Activated CD4-positive, alpha-beta memory T cell treated with anti-CD3 and anti-CD28 coated beads for 36 hours (primary cell): ENCODE data around the gene ABCA12. TPM values are rescaled to one million over a fixed set of nuclear protein-coding genes. Genes with fewer than 3 reads are reported as not detected.

ENCODE experiments used
- CTCF ChIA-PET: fragments of 350-600 bp; sonication (Branson Sonifier 250); formaldehyde crosslinking; loops from one replicate; lab custom pipeline; 2021; ENCODE audit warnings: antibody characterized with exemption, inconsistent platforms; lab: Charles Lee
- POLR2A ChIA-PET: fragments of 350-600 bp; sonication (Branson Sonifier 250); formaldehyde crosslinking; loops from one replicate; lab custom pipeline; 2021; ENCODE audit warnings: antibody characterized with exemption; lab: Charles Lee
- DNase-seq: peaks from one replicate; pipeline ENCODE4 v3.0.0-alpha.2; 2020
- H3K27ac Mint-ChIP-seq: one replicate; pipeline ENCODE4 v1.8.0; 2021; ENCODE audit warnings: mixed read lengths
- H3K27me3 Mint-ChIP-seq: one replicate; pipeline ENCODE4 v1.8.0; 2021; ENCODE audit warnings: mixed read lengths
- H3K36me3 Mint-ChIP-seq: one replicate; pipeline ENCODE4 v1.8.0; 2021; ENCODE audit warnings: mixed read lengths
- H3K4me1 Mint-ChIP-seq: one replicate; pipeline ENCODE4 v1.8.0; 2021; ENCODE audit warnings: low read depth, mixed read lengths
- H3K4me3 Mint-ChIP-seq: one replicate; pipeline ENCODE4 v1.8.0; 2021; ENCODE audit warnings: mild to moderate bottlenecking, mixed read lengths
- H3K9me3 Mint-ChIP-seq: one replicate; pipeline ENCODE4 v1.8.0; 2021; ENCODE audit warnings: mixed read lengths
- intact Hi-C: fragments of 100-400 bp; cut with micrococcal nuclease; formaldehyde crosslinking; loops from one replicate; pipeline ENCODE4 v1.15.1; 2023
- total RNA-seq, 2 experiments: library from RNA; stranded (reverse); gene quantifications; one replicate each; pipeline ENCODE4 v1.2.3, GENCODE V29; 2021

Gene ABCA12
- total RNA-seq, 2 experiments from 2014 or later = not detected

GRCh38 chr2:215063526-215063925 lies 74.9 kb downstream of the ABCA12 start:
- H3K4me1 Mint-ChIP-seq = no peaks in the 10 kb centered on the region
- no peak for DNase-seq
- ChIA-PET CTCF (no interaction called here), POLR2A (no interaction called here)
- no peak overlapping the region for H3K4me3 Mint-ChIP-seq
- H3K27me3 Mint-ChIP-seq = no peaks in the 10 kb centered on the region
- no peak overlapping the region for H3K27ac Mint-ChIP-seq
- intact Hi-C loops = no loop called here
- no peaks in the 10 kb centered on the region for H3K36me3 Mint-ChIP-seq
- no peaks in the 10 kb centered on the region for H3K9me3 Mint-ChIP-seq

GRCh38 chr2:215060861-215061536 lies 77.4 kb downstream of the ABCA12 start:
- CTCF ChIA-PET = no interaction called here
- POLR2A ChIA-PET = no interaction called here

DNA sequence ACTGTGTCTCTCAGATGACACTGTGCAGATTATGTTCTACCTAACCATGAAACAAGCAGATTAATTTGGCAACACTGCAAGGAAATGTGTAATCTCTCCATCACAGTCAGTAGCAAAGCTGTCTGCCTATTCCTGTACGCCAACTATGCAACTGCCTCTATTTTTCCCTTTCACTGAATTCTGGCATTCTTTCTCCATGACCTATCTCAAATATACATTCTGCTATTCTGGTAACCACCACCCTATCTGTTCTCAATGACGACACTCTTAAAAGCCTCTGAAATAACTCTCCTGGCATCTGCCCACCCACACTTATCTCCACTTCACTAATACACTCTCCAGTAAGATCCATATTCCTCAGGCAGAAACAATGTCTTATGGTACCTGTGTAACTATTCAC lies 78.7 kb downstream of the ABCA12 start:
- DNase-seq = no peak
- H3K9me3 Mint-ChIP-seq = no peaks in the 10 kb centered on the region
- no peaks in the 10 kb centered on the region for H3K27me3 Mint-ChIP-seq
- H3K4me3 Mint-ChIP-seq = no peak overlapping the region
- intact Hi-C loops = no loop called here
- ChIA-PET CTCF (no interaction called here), POLR2A (no interaction called here)
- H3K4me1 Mint-ChIP-seq = no peaks in the 10 kb centered on the region
- no peaks in the 10 kb centered on the region for H3K36me3 Mint-ChIP-seq
- no peak overlapping the region for H3K27ac Mint-ChIP-seq

More at GRCh38 chr2:215060861-215061536, 77.4 kb downstream of the ABCA12 start:
- Mint-ChIP-seq H3K36me3 (no peaks in the 10 kb centered on the region), H3K9me3 (no peaks in the 10 kb centered on the region), H3K27me3 (no peaks in the 10 kb centered on the region), H3K4me1 (no peaks in the 10 kb centered on the region), H3K27ac (no peak overlapping the region), H3K4me3 (no peak overlapping the region)
- DNase-seq = no peak
- intact Hi-C loops = no loop called here

- intact Hi-C loops = no loop called here
- Mint-ChIP-seq H3K4me3 (no peak overlapping the region), H3K9me3 (no peaks in the 10 kb centered on the region), H3K27ac (no peak overlapping the region), H3K36me3 (no peaks in the 10 kb centered on the region), H3K27me3 (no peaks in the 10 kb centered on the region), H3K4me1 (no peaks in the 10 kb centered on the region)
- CTCF ChIA-PET = no interaction called here
- DNase-seq = no peak
- POLR2A ChIA-PET = no interaction called here
These were observed 82.5 kb downstream of the ABCA12 start for GRCh38 chr2:215055891-215056290.

- no peak for DNase-seq
- ChIA-PET CTCF (interaction anchor here (0.5 kb wide), 1 partner anchor 860 kb away, joined by 3 read pairs; no protein-coding TSS in a partner anchor), POLR2A (no interaction called here)
- Mint-ChIP-seq H3K36me3 (no peaks in the 10 kb centered on the region), H3K27ac (no peak overlapping the region), H3K4me1 (no peaks in the 10 kb centered on the region), H3K4me3 (no peak overlapping the region), H3K9me3 (no peaks in the 10 kb centered on the region), H3K27me3 (no peaks in the 10 kb centered on the region)
- intact Hi-C loops = no loop called here
These were observed 85.6 kb downstream of the ABCA12 start for GRCh38 chr2:215052810-215053209.

GRCh38 chr2:215052404-215052803 lies 86.0 kb downstream of the ABCA12 start:
- Mint-ChIP-seq H3K9me3 (no peaks in the 10 kb centered on the region), H3K27me3 (no peaks in the 10 kb centered on the region), H3K4me1 (no peaks in the 10 kb centered on the region), H3K36me3 (no peaks in the 10 kb centered on the region), H3K27ac (no peak overlapping the region), H3K4me3 (no peak overlapping the region)
- DNase-seq = no peak
- ChIA-PET POLR2A (no interaction called here), CTCF (no interaction called here)
- intact Hi-C loops = no loop called here

DNA sequence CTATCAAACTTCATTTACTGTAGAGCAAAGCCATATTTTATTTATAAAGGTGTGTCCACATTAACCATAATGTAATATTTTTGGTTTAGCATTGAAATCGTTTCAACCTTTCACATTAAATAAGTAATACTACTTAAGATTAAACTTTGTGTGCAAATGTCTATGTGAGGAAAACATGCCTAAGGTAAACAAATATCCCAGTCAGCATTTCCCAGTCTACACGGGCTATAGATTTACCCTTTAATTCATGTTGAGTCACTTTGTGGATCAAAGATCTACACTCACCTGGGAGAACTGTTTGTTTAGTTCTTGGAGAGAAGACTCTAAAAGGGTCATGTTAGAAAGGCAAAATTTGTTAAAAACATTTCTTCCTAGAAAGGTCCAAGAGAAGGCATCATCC lies 89.1 kb downstream of the ABCA12 start:
- intact Hi-C loops = no loop called here
- POLR2A ChIA-PET = no interaction called here
- no peaks in the 10 kb centered on the region for H3K36me3 Mint-ChIP-seq
- H3K4me3 Mint-ChIP-seq = no peak overlapping the region
- no peak for DNase-seq
- H3K4me1 Mint-ChIP-seq = no peaks in the 10 kb centered on the region
- no peaks in the 10 kb centered on the region for H3K27me3 Mint-ChIP-seq
- H3K9me3 Mint-ChIP-seq = no peaks in the 10 kb centered on the region
- CTCF ChIA-PET = no interaction called here
- H3K27ac Mint-ChIP-seq = no peak overlapping the region

- intact Hi-C loops = no loop called here
- Mint-ChIP-seq H3K4me1 (no peaks in the 10 kb centered on the region), H3K9me3 (no peaks in the 10 kb centered on the region), H3K27me3 (no peaks in the 10 kb centered on the region), H3K4me3 (no peak overlapping the region), H3K27ac (no peak overlapping the region), H3K36me3 (no peaks in the 10 kb centered on the region)
- DNase-seq = no peak
- ChIA-PET POLR2A (no interaction called here), CTCF (no interaction called here)
These were observed 100.0 kb downstream of the ABCA12 start for GRCh38 chr2:215038421-215038820.

GRCh38 chr2:215036314-215036713 lies 102.1 kb downstream of the ABCA12 start:
- Mint-ChIP-seq H3K27me3 (no peaks in the 10 kb centered on the region), H3K27ac (no peak overlapping the region), H3K4me1 (no peaks in the 10 kb centered on the region), H3K9me3 (no peaks in the 10 kb centered on the region), H3K4me3 (no peak overlapping the region), H3K36me3 (no peaks in the 10 kb centered on the region)
- intact Hi-C loops = no loop called here
- ChIA-PET CTCF (no interaction called here), POLR2A (no interaction called here)
- DNase-seq = no peak

DNA sequence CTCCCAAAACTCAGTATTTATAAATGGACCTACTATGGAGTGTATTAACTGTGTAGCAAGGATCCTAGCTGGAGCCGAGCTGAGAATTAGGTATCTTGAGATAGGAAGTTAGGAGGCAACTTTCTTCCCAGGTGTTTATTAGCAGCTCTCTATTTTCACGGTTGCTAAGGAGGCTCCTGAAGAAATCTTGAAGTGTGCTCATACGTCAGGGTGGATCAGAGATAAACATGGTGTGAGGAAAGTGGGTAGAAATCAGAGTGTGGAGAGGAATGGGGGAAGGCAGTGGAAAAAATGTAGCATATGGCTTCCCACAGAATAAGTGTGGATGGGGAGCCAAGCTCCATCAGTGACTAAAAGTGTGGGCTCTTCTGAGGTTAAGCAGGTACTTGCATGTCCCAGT lies 104.3 kb downstream of the ABCA12 start:
- DNase-seq = no peak
- no peaks in the 10 kb centered on the region for H3K9me3 Mint-ChIP-seq
- ChIA-PET CTCF (no interaction called here), POLR2A (no interaction called here)
- intact Hi-C loops = no loop called here
- H3K27me3 Mint-ChIP-seq = no peaks in the 10 kb centered on the region
- H3K4me1 Mint-ChIP-seq = no peaks in the 10 kb centered on the region
- no peak overlapping the region for H3K27ac Mint-ChIP-seq
- H3K4me3 Mint-ChIP-seq = no peak overlapping the region
- no peaks in the 10 kb centered on the region for H3K36me3 Mint-ChIP-seq

GRCh38 chr2:215032153-215032552 lies 106.3 kb downstream of the ABCA12 start:
- Mint-ChIP-seq H3K9me3 (no peaks in the 10 kb centered on the region), H3K36me3 (no peaks in the 10 kb centered on the region), H3K27ac (no peak overlapping the region), H3K27me3 (no peaks in the 10 kb centered on the region), H3K4me3 (no peak overlapping the region), H3K4me1 (no peaks in the 10 kb centered on the region)
- no peak for DNase-seq
- POLR2A ChIA-PET = no interaction called here
- intact Hi-C loops = no loop called here
- CTCF ChIA-PET = interaction anchor here (0.7 kb wide), 1 partner anchor 34 kb away, joined by 3 read pairs; no protein-coding TSS in a partner anchor

- H3K4me3 Mint-ChIP-seq = no peak overlapping the region
- H3K9me3 Mint-ChIP-seq = no peaks in the 10 kb centered on the region
- no peaks in the 10 kb centered on the region for H3K36me3 Mint-ChIP-seq
- intact Hi-C loops = no loop called here
- no peak for DNase-seq
- no peak overlapping the region for H3K27ac Mint-ChIP-seq
- H3K4me1 Mint-ChIP-seq = no peaks in the 10 kb centered on the region
- ChIA-PET POLR2A (no interaction called here), CTCF (no interaction called here)
- H3K27me3 Mint-ChIP-seq = no peaks in the 10 kb centered on the region
These were observed 107.1 kb downstream of the ABCA12 start for GRCh38 chr2:215031321-215031720.

- Mint-ChIP-seq H3K27me3 (no peaks in the 10 kb centered on the region), H3K4me3 (no peak overlapping the region), H3K4me1 (no peaks in the 10 kb centered on the region), H3K36me3 (no peaks in the 10 kb centered on the region), H3K27ac (no peak overlapping the region), H3K9me3 (no peaks in the 10 kb centered on the region)
- ChIA-PET CTCF (no interaction called here), POLR2A (no interaction called here)
- intact Hi-C loops = no loop called here
- DNase-seq = no peak
These were observed 108.5 kb downstream of the ABCA12 start for GRCh38 chr2:215029936-215030335.
